Stimulated activated CD4-positive, alpha-beta T cell treated with anti-CD3 and anti-CD28 coated beads, TNF-alpha, amount 100 ng/mL, for 24 hours (primary cell): Measurements from ENCODE around the gene ADAMTS2.

Experiments used
- DNase-seq, 3 experiments: peaks; one replicate each; pipeline ENCODE4 v3.0.0-alpha.2; 2020; ENCODE audit warnings: low read depth in 3 of 3

Gene ADAMTS2

GRCh38 chr5:179177711-179178575, 167.3 kb downstream of the ADAMTS2 start:
- no peak for DNase-seq

- DNase-seq, result no peak
These were observed 168.6 kb downstream of the ADAMTS2 start for GRCh38 chr5:179176571-179177230.

GRCh38 chr5:179176166-179176565, 169.1 kb downstream of the ADAMTS2 start:
- no peak for DNase-seq

GRCh38 chr5:179171816-179172745, 173.2 kb downstream of the ADAMTS2 start:
- DNase-seq, result no peak

GRCh38 chr5:179171251-179171815, 173.9 kb downstream of the ADAMTS2 start:
- DNase-seq, result no peak

- no peak for DNase-seq
These were observed 174.7 kb downstream of the ADAMTS2 start for GRCh38 chr5:179170606-179171005.

GRCh38 chr5:179169836-179170235, 175.4 kb downstream of the ADAMTS2 start:
- DNase-seq, result no peak

GRCh38 chr5:179168664-179169063, 176.6 kb downstream of the ADAMTS2 start:
- DNase-seq, result no peak

- DNase-seq, result no peak
These were observed 177.3 kb downstream of the ADAMTS2 start for GRCh38 chr5:179167871-179168451.

- peak; percentile 37 to 58 (median 44) for DNase-seq
These were observed 178.1 kb downstream of the ADAMTS2 start for GRCh38 chr5:179166886-179167841.

GRCh38 chr5:179166171-179166885, 178.9 kb downstream of the ADAMTS2 start:
- DNase-seq, result no peak

- DNase-seq, result no peak
These were observed 179.7 kb downstream of the ADAMTS2 start for GRCh38 chr5:179165421-179166170.

GRCh38 chr5:179164331-179165311, 180.6 kb downstream of the ADAMTS2 start:
- DNase-seq, result no peak

GRCh38 chr5:179163236-179164155, 181.8 kb downstream of the ADAMTS2 start:
- no peak for DNase-seq

GRCh38 chr5:179162351-179163235, 182.7 kb downstream of the ADAMTS2 start:
- DNase-seq, result no peak
